Ramos (cell line): ENCODE measurements around the gene DAPK1.

ENCODE experiments used
- in situ Hi-C: fragments of 300-500 bp; cut with MboI; formaldehyde crosslinking; loops from one replicate; pipeline ENCODE4 v1.14.3; 2022; ENCODE audit warnings: low sequenced_read_pairs; ENCODE audit not compliant: unreplicated experiment

DAPK1 gene

GRCh38 chr9:87564111-87564510, 66.4 kb downstream of the DAPK1 start:
- in situ Hi-C loops, result no loop called here

GRCh38 chr9:87564791-87565241, 67.1 kb downstream of the DAPK1 start:
- in situ Hi-C loops, result no loop called here

- in situ Hi-C loops, result no loop called here
Observed at GRCh38 chr9:87567001-87567400, 69.3 kb downstream of the DAPK1 start.

GRCh38 chr9:87567571-87567970, 69.9 kb downstream of the DAPK1 start:
- in situ Hi-C loops, result no loop called here

- in situ Hi-C loops, result no loop called here
Observed at GRCh38 chr9:87567983-87568382, 70.3 kb downstream of the DAPK1 start.

GRCh38 chr9:87568401-87568800, 70.7 kb downstream of the DAPK1 start:
- in situ Hi-C loops, result no loop called here

- in situ Hi-C loops, result no loop called here
Observed at GRCh38 chr9:87569008-87569509, 71.4 kb downstream of the DAPK1 start.

- in situ Hi-C loops, result no loop called here
Observed at GRCh38 chr9:87569518-87569917, 71.9 kb downstream of the DAPK1 start.

- in situ Hi-C loops, result no loop called here
Observed at GRCh38 chr9:87570000-87570908, 72.6 kb downstream of the DAPK1 start.

- in situ Hi-C loops, result no loop called here
Observed at GRCh38 chr9:87572719-87573118, 75.1 kb downstream of the DAPK1 start.

- in situ Hi-C loops, result no loop called here
Observed at GRCh38 chr9:87573841-87574342, 76.2 kb downstream of the DAPK1 start.

GRCh38 chr9:87577746-87578145, 80.1 kb downstream of the DAPK1 start:
- in situ Hi-C loops, result no loop called here

- in situ Hi-C loops, result no loop called here
Observed at GRCh38 chr9:87578625-87579024, 81.0 kb downstream of the DAPK1 start.

GRCh38 chr9:87579781-87580541, 82.3 kb downstream of the DAPK1 start:
- in situ Hi-C loops, result no loop called here

GRCh38 chr9:87580941-87581438, 83.3 kb downstream of the DAPK1 start:
- in situ Hi-C loops, result no loop called here

GRCh38 chr9:87581513-87581912, 83.8 kb downstream of the DAPK1 start:
- in situ Hi-C loops, result no loop called here

- in situ Hi-C loops, result no loop called here
Observed at GRCh38 chr9:87581949-87582637, 84.4 kb downstream of the DAPK1 start.

- in situ Hi-C loops, result no loop called here
Observed at GRCh38 chr9:87584326-87584725, 86.7 kb downstream of the DAPK1 start.

GRCh38 chr9:87585123-87585855, 87.6 kb downstream of the DAPK1 start:
- in situ Hi-C loops, result no loop called here
